Uterus (tissue), 2 donors: ENCODE results near the gene CLMP.

Experiments used
- POLR2A ChIP-seq, 2 donors: fragments of 450-650 bp; IDR thresholded peaks; one replicate each; pipeline ENCODE4 v1.6.1; 2016; ENCODE audit warnings: antibody characterized with exemption in 2 of 2, mild to moderate bottlenecking in 1 of 2, moderate library complexity in 1 of 2
- TF ChIP-seq, protein P1 (sequence below), 4 experiments: fragments of 200-600 bp in 2 of 4; fragments of 450-650 bp in 2 of 4; sonication (generic) in 2 of 4; IDR thresholded peaks; one replicate each; pipeline ENCODE4 v1.5.1; 2016 to 2019; ENCODE audit warnings: antibody characterized with exemption in 4 of 4, mild to moderate bottlenecking in 2 of 4, moderate library complexity in 1 of 4

DNA sequence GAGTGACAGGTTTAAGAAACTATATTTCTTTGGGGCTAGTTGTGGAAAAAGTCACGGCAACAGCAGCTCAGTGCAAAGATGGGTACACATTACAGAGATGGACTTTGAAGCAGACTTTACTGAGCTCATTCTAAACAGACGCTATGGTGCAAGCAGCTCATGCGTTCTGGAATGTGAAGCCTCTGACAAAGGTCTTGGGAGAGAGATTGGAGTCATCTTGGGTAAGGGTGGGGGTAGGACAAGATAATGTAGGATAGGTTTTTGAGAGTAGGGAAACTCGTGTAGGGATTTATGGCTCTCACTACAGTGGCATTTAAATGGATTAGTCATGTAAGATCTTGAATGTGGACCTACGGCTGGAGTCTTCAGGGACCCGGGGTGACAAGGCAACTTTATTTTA, 36.2 kb upstream of the CLMP start:
- TF ChIP-seq, protein P1, sequence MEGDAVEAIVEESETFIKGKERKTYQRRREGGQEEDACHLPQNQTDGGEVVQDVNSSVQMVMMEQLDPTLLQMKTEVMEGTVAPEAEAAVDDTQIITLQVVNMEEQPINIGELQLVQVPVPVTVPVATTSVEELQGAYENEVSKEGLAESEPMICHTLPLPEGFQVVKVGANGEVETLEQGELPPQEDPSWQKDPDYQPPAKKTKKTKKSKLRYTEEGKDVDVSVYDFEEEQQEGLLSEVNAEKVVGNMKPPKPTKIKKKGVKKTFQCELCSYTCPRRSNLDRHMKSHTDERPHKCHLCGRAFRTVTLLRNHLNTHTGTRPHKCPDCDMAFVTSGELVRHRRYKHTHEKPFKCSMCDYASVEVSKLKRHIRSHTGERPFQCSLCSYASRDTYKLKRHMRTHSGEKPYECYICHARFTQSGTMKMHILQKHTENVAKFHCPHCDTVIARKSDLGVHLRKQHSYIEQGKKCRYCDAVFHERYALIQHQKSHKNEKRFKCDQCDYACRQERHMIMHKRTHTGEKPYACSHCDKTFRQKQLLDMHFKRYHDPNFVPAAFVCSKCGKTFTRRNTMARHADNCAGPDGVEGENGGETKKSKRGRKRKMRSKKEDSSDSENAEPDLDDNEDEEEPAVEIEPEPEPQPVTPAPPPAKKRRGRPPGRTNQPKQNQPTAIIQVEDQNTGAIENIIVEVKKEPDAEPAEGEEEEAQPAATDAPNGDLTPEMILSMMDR (IDR thresholded peaks at IDR 0.05): no peak
- no peak for TF ChIP-seq POLR2A (IDR thresholded peaks at IDR 0.05)
